HG02981 (cell line): ENCODE data around the gene VDAC1.
A peak's percentile ranks its signal among the peaks of the same experiment; 100 is the strongest.

Experiments used
- ATAC-seq: cut with Tn5 transposase; IDR thresholded peaks from one replicate; pipeline ENCODE4 v1.9.1; 2021; ENCODE audit warnings: mild to moderate bottlenecking, moderate library complexity; ENCODE audit not compliant: unreplicated experiment

Gene VDAC1

GRCh38 chr5:134025786-134026185, 21.0 kb upstream of the VDAC1 start:
- ATAC-seq: no peak

GRCh38 chr5:134024811-134025210, 20.0 kb upstream of the VDAC1 start:
- no peak for ATAC-seq

GRCh38 chr5:134022333-134022732, 17.6 kb upstream of the VDAC1 start:
- no peak for ATAC-seq

GRCh38 chr5:134020188-134020587, 15.4 kb upstream of the VDAC1 start:
- no peak for ATAC-seq

GRCh38 chr5:134019636-134020035, 14.9 kb upstream of the VDAC1 start:
- ATAC-seq: no peak

- ATAC-seq: no peak
These were observed 14.2 kb upstream of the VDAC1 start for GRCh38 chr5:134018986-134019316.

GRCh38 chr5:134018154-134018985, 13.6 kb upstream of the VDAC1 start:
- no peak for ATAC-seq

GRCh38 chr5:134008266-134008749, 3.5 kb upstream of the VDAC1 start:
- ATAC-seq: no peak

- ATAC-seq: no peak
These were observed 2.9 kb upstream of the VDAC1 start for GRCh38 chr5:134007581-134008265.

- ATAC-seq: no peak
These were observed 1.3 kb upstream of the VDAC1 start for GRCh38 chr5:134006115-134006514.

- ATAC-seq: no peak
These were observed 764 bp upstream of the VDAC1 start for GRCh38 chr5:134005417-134006061.

GRCh38 chr5:134003817-134004625, 754 bp downstream of the VDAC1 start:
- peak; percentile 38 for ATAC-seq

- no peak for ATAC-seq
These were observed 1.5 kb downstream of the VDAC1 start for GRCh38 chr5:134003064-134003816.

- no peak for ATAC-seq
These were observed 2.6 kb downstream of the VDAC1 start for GRCh38 chr5:134001938-134002731.

- no peak for ATAC-seq
These were observed 3.9 kb downstream of the VDAC1 start for GRCh38 chr5:134000696-134001453.

GRCh38 chr5:134000091-134000511, 4.7 kb downstream of the VDAC1 start:
- ATAC-seq: no peak

- ATAC-seq: no peak
These were observed 6.0 kb downstream of the VDAC1 start for GRCh38 chr5:133998807-133999206.

GRCh38 chr5:133998042-133998441, 6.7 kb downstream of the VDAC1 start:
- no peak for ATAC-seq
